ENCODE data around the gene TAP2. TPM values are rescaled to one million over a fixed set of nuclear protein-coding genes. Genes with fewer than 3 reads are reported as not detected.
A peak's percentile ranks its signal among the peaks of the same experiment; 100 is the strongest.

The TAP2 gene
- total RNA-seq, 2 experiments from 2014 or later = 96.4 to 108 TPM

GRCh38 chr6:32886681-32887383 is 48.3 kb upstream of the TAP2 start:
- TF ChIP-seq CTCF (conservative IDR thresholded peaks at IDR 0.05; ENCODE audit: low read length) (no peak), EZH2phosphoT487 (IDR thresholded peaks at IDR 0.05; ENCODE audit: borderline replicate concordance, low read depth, low read length) (no peak)
- ChIA-PET POLR2A (interaction anchor here (1.4 to 1.7 kb wide), 2 partner anchors 58 to 85 kb away, joined by 3 to 4 read pairs; no protein-coding TSS in a partner anchor), CTCF (ENCODE audit: unreplicated experiment) (interaction anchor here (2.4 kb wide), 1 partner anchor 97 kb away, joined by 14 read pairs; no protein-coding TSS in a partner anchor)
- H3K4me3 ChIP-seq (ENCODE audit: low read depth, low read length, poor library complexity, severe bottlenecking) = no peak overlapping the region
- no peaks in the 10 kb centered on the region for H3K79me2 ChIP-seq (ENCODE audit: insufficient read depth, low read depth, low read length)
- no peaks in the 10 kb centered on the region for H4K20me1 ChIP-seq (ENCODE audit: insufficient read depth, low read length)
- no peaks in the 10 kb centered on the region for H3K9me3 ChIP-seq (ENCODE audit: low read length)
- intact Hi-C loops (cut with micrococcal nuclease; ENCODE audit: unreplicated experiment) = no loop called here
- H3K27ac ChIP-seq (ENCODE audit: low read depth, low read length, poor library complexity, severe bottlenecking) = no peak overlapping the region
- DNase-seq (ENCODE audit: low spot score) = no peak
- H3K36me3 ChIP-seq (ENCODE audit: insufficient read depth, low read length) = no peaks in the 10 kb centered on the region; the same call in 1 of the 2 replicates
- no peak overlapping the region for H3K4me2 ChIP-seq (ENCODE audit: low read length)
- H2AFZ ChIP-seq (ENCODE audit: low read length) = no peak overlapping the region
- peaks cover 18% of the 10 kb centered on the region for H3K4me1 ChIP-seq (ENCODE audit: insufficient read depth, low read length, poor library complexity, severe bottlenecking)
- H3K9me2 ChIP-seq (ENCODE audit: insufficient read depth, low read length) = no peaks in the 10 kb centered on the region
- BruUV-seq (replicated peaks) = no TSS peak

DNA sequence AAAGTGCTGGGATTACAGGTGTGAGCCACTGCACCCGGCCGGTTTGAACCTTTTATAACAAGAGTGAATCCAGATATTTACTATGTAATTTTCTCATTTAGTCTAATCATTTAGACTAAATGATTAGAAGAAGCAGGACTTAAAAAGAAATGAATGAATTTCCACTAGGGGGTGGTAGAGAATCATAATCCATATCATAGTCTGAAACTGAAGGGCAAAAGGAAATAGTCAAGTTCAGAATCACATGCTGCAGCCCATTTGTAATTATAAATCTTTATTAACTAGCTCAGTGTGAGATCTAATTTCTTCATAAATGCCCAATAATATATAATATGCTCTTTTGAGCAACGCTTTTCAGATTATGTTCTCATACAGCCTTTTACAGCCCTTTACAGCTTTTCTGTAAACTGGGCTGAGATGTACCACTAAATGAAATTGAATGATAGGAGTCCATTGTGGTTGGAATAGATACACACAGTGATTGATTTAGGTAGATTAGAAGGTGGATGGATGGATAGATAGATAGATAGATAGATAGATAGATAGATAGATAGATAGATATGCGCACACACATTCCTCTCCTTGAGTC is 47.3 kb upstream of the TAP2 start:
- CTCF ChIA-PET (ENCODE audit: unreplicated experiment) = interaction anchor here (1.0 to 2.4 kb wide), 3 partner anchors 56 to 98 kb away, joined by 3 to 14 read pairs (median 3); partner anchors contain the start of gene HLA-DMA
- no peaks in the 10 kb centered on the region for H3K9me3 ChIP-seq (ENCODE audit: low read length)
- intact Hi-C loops (cut with micrococcal nuclease; ENCODE audit: unreplicated experiment) = loop anchor here (1.0 kb wide), 3 partner anchors 62 to 99 kb away; no protein-coding TSS in a partner anchor
- no peaks in the 10 kb centered on the region for H4K20me1 ChIP-seq (ENCODE audit: insufficient read depth, low read length)
- H3K36me3 ChIP-seq (ENCODE audit: insufficient read depth, low read length) = no peaks in the 10 kb centered on the region
- no peak overlapping the region for H3K4me2 ChIP-seq (ENCODE audit: low read length)
- POLR2A ChIA-PET = interaction anchor here (0.6 to 1.7 kb wide), 5 partner anchors 24 to 86 kb away, joined by 3 to 4 read pairs (median 3); no protein-coding TSS in a partner anchor
- no TSS peak for BruUV-seq (replicated peaks)
- no peak overlapping the region for H3K27ac ChIP-seq (ENCODE audit: low read depth, low read length, poor library complexity, severe bottlenecking)
- H3K4me1 ChIP-seq (ENCODE audit: insufficient read depth, low read length, poor library complexity, severe bottlenecking) = peaks cover 19% of the 10 kb centered on the region
- peak; percentile 86 for DNase-seq (ENCODE audit: low spot score)
- no peak overlapping the region for H3K4me3 ChIP-seq (ENCODE audit: low read depth, low read length, poor library complexity, severe bottlenecking)
- H2AFZ ChIP-seq (ENCODE audit: low read length) = peak overlapping the region; percentile 5; the same call in 1 of the 2 replicates
- H3K9me2 ChIP-seq (ENCODE audit: insufficient read depth, low read length) = no peaks in the 10 kb centered on the region
- no peaks in the 10 kb centered on the region for H3K79me2 ChIP-seq (ENCODE audit: insufficient read depth, low read depth, low read length)
- peak; percentile 86 for TF ChIP-seq CTCF (conservative IDR thresholded peaks at IDR 0.05; ENCODE audit: low read length)
- TF ChIP-seq EZH2phosphoT487 (IDR thresholded peaks at IDR 0.05; ENCODE audit: borderline replicate concordance, low read depth, low read length) = no peak
